Measurements from ENCODE around the gene HAGHL. TPM values are rescaled to one million over a fixed set of nuclear protein-coding genes. Genes with fewer than 3 reads are reported as not detected.

The HAGHL gene
- total and polyA plus RNA-seq, 7 donors = 0.92 to 10.5 (median 3.6) TPM

DNA sequence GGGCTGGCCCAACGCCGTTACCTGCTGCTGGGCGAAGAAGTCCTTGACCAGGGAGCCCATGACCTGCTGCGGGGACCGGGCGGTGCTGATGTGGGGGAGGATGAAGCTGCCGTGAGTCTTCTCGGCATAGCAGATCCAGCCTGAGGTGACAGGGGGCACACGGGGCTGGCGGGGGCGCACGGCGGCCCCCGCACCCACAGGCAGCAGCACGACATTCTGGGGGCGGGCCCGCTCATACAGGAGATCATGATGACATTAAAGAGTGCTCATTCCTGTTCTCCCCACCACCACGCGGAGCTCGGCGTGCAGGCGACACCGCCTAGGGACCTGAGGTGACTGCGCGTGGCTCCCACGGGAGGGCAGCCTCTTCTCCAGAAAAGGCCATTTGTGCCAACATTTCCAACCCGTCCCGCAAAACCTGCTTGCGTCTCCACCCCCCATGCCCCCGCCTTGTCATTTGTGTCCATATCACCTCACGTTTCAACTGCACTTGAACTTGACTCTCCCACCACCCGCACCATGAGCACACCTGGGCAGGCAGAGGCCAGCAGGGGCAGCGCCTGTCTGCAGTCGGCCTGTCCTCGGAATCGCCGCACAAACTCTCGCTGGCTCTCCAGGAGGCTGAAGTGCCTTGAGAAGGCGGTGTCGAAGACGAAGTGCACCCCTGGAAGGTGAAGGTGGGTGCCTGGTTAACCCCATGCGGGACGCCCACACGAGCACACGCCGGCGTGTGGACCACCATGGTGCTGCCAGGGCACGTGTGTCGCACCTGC lies 7.5 kb downstream of the HAGHL start:
- peaks cover 28 to 75% (median 37%) of the 10 kb centered on the region in 4 donors for H3K36me3 ChIP-seq
- DNase-seq = peak; percentile 59
- H3K27me3 ChIP-seq = peaks cover 0 to under 1% (median 0%) of the 10 kb centered on the region in 3 donors
- peaks cover 0 to 2% (median under 1%) of the 10 kb centered on the region in 4 donors for H3K4me1 ChIP-seq
- H3K9me3 ChIP-seq = no peaks in the 10 kb centered on the region
- H3K27ac ChIP-seq = no peak overlapping the region
- 93 to 95% methylated on average over 49 of the region's 49 CpGs for WGBS, 2 donors
- no peak for TF ChIP-seq POLR2A (IDR thresholded peaks at IDR 0.05)
- no peak for TF ChIP-seq POLR2AphosphoS5 (IDR thresholded peaks at IDR 0.05)
- TF ChIP-seq EP300 (IDR thresholded peaks at IDR 0.05) = no peak
- TF ChIP-seq, protein P1, sequence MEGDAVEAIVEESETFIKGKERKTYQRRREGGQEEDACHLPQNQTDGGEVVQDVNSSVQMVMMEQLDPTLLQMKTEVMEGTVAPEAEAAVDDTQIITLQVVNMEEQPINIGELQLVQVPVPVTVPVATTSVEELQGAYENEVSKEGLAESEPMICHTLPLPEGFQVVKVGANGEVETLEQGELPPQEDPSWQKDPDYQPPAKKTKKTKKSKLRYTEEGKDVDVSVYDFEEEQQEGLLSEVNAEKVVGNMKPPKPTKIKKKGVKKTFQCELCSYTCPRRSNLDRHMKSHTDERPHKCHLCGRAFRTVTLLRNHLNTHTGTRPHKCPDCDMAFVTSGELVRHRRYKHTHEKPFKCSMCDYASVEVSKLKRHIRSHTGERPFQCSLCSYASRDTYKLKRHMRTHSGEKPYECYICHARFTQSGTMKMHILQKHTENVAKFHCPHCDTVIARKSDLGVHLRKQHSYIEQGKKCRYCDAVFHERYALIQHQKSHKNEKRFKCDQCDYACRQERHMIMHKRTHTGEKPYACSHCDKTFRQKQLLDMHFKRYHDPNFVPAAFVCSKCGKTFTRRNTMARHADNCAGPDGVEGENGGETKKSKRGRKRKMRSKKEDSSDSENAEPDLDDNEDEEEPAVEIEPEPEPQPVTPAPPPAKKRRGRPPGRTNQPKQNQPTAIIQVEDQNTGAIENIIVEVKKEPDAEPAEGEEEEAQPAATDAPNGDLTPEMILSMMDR (IDR thresholded peaks at IDR 0.05) = no peak
- no peak overlapping the region for H3K4me3 ChIP-seq
- intact Hi-C loops (cut with DNase I) = no loop called here

DNA sequence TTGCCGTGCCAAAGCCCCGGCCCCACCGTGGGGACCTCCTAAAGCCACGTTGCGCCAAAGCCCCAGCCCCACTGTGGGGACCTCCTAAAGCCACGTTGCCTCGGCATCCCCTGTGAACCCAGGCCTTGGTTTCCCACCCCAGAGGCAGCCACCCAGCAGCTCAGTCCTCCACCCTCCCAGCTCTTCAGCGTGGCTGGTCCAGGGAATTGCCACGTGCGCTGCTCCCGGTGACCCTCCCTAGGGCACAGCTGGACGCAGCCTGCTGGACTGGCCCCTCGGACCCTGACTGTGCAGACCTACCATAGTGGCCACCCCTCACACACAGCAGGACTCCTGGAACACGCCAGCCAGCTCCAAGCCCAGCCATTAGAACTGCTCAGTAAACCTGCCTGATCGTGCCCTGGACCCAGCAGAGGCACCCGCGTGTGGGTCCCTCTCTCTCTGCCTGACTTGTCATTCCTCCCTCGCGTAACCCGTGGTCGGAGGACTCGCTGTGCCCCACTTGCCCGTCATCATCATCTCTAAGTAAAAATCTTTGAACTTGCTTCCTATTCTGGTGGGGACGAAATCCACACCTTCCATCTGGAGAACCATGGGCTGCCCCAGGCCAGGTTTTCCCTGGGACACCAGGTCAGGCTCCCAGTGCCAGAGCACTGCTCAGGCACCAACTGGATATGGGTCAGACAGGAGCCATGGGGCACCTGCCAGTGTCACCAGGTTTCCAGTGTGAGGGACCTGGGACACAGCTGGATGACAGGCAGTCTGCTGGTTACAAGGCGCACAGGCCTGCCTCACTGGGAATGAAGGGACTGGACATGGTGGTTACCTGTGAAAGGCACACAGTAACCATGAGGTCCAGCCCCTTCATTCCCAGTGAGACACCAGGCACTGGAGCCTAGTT lies 8.3 kb downstream of the HAGHL start:
- H3K9me3 ChIP-seq = no peaks in the 10 kb centered on the region
- no peak overlapping the region for H3K27ac ChIP-seq
- H3K4me1 ChIP-seq = peaks cover 0 to 10% (median 9%) of the 10 kb centered on the region in 4 donors
- no peaks in the 10 kb centered on the region for H3K27me3 ChIP-seq
- peaks cover 28 to 76% (median 37%) of the 10 kb centered on the region in 4 donors for H3K36me3 ChIP-seq
- H3K4me3 ChIP-seq = no peak overlapping the region
- WGBS, 2 donors = 96% methylated on average over 25 of the region's 25 CpGs
- intact Hi-C loops (cut with DNase I) = no loop called here
- DNase-seq = no peak
- TF ChIP-seq POLR2AphosphoS5 (IDR thresholded peaks at IDR 0.05) (no peak), EP300 (IDR thresholded peaks at IDR 0.05) (no peak)

DNA sequence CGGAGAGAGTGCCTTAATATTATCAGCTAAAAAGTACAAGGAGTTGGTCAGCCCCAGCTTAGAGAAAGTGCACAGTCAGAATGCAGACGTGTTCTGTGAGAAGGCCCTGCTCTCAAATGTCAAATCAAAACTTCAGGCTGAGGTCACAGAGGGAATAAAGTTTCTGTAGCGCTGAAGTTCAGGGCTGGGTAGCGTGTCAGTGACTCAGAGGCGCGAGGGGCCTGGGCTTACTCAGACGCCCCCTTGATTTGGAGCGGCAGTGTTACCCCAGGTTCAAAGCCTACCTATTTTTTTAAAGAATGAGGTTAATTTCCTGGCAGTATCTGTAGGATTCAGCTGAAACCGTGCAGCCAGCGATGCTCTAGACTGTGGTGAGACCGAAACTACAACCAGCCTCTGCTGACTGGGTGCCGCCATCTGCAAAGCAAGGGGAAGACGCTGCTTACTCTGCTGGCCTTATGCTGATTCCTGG lies 9.1 kb downstream of the HAGHL start:
- H3K27me3 ChIP-seq = no peaks in the 10 kb centered on the region
- peaks cover 28 to 76% (median 37%) of the 10 kb centered on the region in 4 donors for H3K36me3 ChIP-seq
- H3K27ac ChIP-seq = no peak overlapping the region
- WGBS, 2 donors = 88 to 91% methylated on average over 13 of the region's 13 CpGs
- H3K4me1 ChIP-seq = peaks cover 0 to 14% (median 10%) of the 10 kb centered on the region in 4 donors
- H3K9me3 ChIP-seq = no peaks in the 10 kb centered on the region
- intact Hi-C loops (cut with DNase I) = no loop called here
- H3K4me3 ChIP-seq = no peak overlapping the region
- no peak for DNase-seq
- no peak for TF ChIP-seq POLR2A (IDR thresholded peaks at IDR 0.05)
- TF ChIP-seq, protein P1 (IDR thresholded peaks at IDR 0.05) = no peak
- no peak for TF ChIP-seq POLR2AphosphoS5 (IDR thresholded peaks at IDR 0.05)
- TF ChIP-seq EP300 (IDR thresholded peaks at IDR 0.05) = no peak

DNA sequence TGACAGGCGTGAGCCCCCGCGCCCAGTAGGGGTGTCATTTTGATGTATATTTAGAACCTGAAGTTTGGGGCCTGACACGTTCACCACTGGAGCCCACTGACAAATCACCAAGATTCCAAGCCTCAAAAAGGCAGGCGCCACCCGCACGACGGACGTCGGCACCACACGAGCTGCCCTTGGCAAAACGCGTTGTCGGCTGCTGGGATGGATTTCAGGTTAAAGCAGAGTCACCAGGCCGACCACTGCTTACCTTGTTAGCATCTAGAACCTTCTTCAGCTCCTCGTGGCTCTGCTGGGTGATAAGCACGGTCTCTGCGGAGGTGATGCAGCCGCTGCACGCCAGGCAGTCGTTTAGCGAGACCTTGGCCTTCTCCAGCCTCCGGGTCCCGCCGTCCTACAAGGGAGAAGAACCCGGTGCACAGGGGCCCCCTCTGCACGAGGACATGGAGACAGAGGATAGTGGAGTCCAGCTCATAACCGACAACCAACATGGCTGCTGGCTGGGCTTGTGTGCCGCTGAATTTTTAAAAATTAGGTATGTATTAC lies 10.1 kb downstream of the HAGHL start:
- DNase-seq = no peak
- Histone ChIP-seq H3K9me3 (no peaks in the 10 kb centered on the region), H3K27ac (no peak overlapping the region), H3K27me3 (no peaks in the 10 kb centered on the region), H3K4me1 (peaks cover 0 to 18% (median 15%) of the 10 kb centered on the region in 4 donors), H3K36me3 (peaks cover 28 to 70% (median 37%) of the 10 kb centered on the region in 4 donors), H3K4me3 (no peak overlapping the region)
- intact Hi-C loops (cut with DNase I) = no loop called here
- WGBS, 2 donors = 97% methylated on average over 29 of the region's 29 CpGs
- TF ChIP-seq POLR2A (IDR thresholded peaks at IDR 0.05) (no peak), EP300 (IDR thresholded peaks at IDR 0.05) (no peak), POLR2AphosphoS5 (IDR thresholded peaks at IDR 0.05) (no peak)
- TF ChIP-seq, protein P1 (IDR thresholded peaks at IDR 0.05) = no peak
